Activated gamma-delta T cell treated with anti-CD3 and anti-CD28 coated beads, Interleukin-2, amount 50 U/mL, for 16 hours (primary cell): Measurements from ENCODE around the gene RUVBL1.

Experiments
- DNase-seq: peaks from one replicate; pipeline ENCODE4 v3.0.0-alpha.2; 2020; ENCODE audit warnings: low read depth

The RUVBL1 gene

DNA sequence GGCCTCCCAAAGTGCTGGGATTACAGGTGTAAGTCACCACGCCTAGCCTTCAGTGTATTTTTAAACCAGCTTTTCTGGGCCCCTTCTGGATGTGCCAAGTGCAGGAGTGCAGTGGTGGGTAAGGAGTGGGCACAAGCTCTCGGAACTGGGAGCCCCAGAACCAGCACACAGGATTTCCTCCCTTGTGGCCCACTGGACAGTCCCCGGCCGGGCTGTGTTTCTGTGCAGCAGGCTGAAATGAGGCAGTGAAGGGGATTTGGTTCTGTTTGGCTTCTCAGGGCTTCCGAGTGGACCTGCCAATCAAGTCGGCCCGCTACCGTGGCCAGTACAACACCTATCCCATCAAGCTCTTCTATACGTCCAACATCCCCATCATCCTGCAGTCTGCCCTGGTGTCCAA is 56.9 kb downstream of the RUVBL1 start:
- DNase-seq: no peak

DNA sequence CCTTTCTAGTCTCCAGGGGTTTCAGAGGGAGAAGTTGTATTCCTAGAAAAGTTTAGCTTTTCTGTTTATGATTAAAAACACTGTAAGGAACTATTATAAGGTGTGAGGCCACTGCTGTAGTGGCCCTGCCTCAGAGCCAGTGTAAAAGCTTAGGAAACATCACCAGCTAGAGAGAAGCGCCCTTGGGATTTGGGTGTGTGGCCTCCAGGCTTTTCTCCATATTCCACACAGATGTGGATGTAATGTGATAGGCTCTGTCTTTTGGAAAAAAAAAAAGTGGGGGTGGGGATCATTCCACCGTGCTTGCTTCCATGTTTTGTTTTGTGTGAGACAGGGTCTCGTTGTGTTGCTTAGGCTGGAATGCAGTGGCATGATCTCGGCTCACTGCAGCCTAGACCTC is 57.5 kb downstream of the RUVBL1 start:
- DNase-seq: no peak

DNA sequence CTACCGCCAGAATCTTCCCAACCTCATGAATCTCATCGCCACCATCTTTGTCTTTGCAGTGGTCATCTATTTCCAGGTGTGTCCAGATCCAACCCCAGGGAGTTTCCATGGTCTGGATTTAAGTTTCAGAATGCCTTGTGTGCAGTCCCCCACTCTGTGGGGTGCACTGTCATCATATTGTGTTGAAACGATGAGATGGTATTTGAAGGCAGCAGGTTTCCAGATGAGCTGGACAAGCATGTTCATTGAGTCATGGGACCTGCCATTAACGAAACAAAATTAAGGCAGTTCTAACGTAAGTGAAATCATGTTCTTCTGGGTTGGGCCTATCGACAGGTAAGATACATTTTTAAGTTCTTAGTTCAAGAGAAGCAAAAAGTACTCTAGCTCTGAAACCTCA is 58.6 kb downstream of the RUVBL1 start:
- DNase-seq: no peak

DNA sequence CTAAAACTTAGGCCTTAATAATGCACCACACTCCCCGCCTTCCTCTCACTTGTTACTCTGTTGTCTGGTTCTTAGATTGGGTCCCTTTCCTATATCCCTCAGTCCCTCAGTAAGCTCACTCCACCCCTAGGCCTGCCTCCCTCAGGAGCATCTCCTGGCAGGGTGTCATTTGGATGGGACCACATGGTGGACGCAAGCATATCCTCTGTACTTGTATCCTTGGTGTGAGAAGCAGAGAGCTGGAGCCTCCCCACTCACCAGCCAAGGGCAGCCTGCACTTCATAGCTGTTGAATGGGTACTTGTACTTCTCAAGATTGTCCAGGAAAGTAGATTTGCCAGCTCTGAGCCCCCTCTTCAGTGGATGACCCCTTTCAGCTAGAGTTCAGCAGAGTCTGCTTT is 59.7 kb downstream of the RUVBL1 start:
- DNase-seq: no peak

DNA sequence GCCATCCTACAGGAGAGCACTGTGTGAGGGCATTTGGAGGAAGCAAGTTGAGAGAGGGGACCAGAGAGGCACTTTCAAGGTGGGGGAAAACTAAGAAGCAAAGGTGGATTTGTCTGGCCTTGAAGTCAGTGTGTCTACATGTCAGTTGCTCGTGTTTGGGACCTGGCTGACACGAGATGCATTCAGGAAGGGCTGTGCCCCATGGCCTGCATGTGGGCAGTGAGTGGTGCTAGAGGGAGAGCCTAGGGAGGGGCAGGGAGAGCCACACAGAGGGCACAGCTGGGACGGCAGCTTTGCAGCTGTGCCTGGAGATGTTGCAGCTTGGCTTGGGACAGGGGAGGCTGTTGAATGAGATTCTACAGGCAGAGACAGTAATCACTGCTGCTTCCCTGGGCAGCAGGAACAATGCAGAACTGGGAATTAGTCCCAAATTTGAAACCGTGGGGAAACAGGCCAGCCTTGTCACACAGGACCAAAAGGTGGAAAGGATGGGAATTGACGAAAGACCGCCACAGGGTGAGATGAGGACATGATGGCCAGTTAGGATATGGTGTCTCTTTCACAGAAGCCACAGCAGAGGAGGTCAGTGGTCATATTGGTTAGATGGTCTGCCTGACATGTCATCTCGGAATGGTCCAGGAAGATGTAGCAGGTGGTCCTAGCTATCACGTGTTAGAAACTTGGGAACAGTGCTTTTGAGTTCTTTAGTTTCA is 61.4 kb downstream of the RUVBL1 start:
- DNase-seq: no peak

DNA sequence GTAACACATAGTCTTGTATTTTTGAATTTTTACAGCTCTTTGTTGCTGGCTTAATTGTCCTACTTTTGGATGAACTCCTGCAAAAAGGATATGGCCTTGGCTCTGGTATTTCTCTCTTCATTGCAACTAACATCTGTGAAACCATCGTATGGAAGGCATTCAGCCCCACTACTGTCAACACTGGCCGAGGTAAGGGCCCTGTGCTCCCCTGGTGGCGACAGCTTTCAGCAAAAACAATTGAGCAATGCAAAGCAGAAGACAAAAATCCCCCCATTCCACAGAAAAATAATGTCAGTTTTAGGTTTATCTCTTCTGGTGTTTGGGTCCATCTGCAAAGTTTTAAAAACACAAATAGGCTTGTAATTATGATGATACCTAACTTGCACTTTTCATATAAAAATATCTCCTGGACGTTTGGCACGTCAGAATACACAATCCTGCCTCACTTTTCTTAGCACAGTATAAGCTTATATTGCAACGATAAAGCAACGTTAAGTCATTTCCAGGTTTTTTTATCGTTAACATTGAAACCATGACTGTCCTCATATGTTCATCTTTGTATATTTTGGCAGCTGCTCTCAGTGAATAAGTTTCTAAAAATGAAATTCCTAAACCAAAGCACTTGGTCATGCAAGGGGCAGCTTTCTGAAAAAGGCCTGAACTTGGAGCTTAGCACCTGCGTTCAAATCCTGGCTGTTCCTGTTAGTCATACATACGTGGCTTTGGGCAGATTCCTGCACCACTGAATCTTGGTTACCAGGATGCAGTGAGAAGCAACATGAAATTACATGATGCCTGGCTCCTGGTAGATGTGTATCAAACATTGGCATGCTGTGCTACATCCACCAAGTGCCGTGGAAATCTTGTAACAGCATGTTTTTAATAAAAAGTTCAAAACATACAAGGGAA is 62.9 kb downstream of the RUVBL1 start:
- DNase-seq: no peak

DNA sequence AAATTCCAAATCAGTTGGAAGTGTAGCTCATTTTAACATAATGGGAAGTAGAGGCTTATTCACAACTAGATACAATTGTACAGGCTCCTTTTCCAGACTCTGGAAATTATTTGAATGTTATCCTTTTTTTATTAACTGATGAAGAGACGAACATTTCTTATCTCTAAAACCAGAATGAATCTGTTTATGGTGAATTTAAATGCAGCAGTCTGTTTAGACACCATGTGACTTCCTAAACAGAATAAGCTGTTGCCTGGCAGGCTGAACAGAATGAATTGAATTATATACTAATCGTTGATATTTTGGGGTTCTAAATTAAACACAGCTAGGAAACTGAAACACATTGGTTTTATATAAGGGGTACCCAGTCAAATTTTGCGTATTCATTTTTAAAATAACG is 67.4 kb downstream of the RUVBL1 start:
- DNase-seq: no peak

DNA sequence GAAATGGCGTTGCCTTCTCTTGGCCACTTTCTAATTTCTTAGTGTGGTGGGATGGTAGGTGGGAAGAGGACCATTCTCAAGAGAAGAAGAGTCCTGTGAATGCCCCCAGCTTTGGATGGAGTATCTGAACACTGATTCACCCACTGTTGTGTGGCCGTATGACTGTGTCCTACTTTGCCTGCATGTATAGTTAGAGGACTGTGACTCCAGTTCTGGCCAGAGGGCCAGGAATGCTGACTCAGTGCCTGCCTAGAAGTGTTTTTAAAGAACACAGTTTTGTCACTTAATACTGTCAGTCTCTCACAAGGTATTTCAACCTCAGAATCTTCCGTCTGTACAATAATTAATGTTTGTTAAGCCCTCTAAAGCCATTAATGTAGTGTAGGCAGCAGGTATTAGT is 69.2 kb downstream of the RUVBL1 start:
- no peak for DNase-seq

DNA sequence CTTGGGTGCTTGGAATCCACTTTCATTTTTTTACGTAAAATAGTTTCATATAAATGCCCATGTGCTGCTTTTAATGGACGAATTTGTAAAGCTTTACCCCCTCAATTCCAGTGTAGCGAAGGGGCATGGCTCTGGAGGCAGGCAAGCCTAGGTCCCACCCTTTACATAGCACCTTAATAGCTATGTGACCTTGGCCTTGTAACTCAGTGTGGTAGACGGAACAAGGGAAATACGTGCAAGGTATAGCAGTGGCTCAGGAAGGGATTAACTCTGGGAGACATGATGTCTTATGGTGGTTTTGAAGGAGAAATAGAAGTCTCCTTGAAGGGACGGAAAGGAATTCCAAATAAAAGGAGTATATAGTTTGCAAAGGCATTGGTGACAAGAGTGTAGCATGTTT is 70.0 kb downstream of the RUVBL1 start:
- DNase-seq: no peak

DNA sequence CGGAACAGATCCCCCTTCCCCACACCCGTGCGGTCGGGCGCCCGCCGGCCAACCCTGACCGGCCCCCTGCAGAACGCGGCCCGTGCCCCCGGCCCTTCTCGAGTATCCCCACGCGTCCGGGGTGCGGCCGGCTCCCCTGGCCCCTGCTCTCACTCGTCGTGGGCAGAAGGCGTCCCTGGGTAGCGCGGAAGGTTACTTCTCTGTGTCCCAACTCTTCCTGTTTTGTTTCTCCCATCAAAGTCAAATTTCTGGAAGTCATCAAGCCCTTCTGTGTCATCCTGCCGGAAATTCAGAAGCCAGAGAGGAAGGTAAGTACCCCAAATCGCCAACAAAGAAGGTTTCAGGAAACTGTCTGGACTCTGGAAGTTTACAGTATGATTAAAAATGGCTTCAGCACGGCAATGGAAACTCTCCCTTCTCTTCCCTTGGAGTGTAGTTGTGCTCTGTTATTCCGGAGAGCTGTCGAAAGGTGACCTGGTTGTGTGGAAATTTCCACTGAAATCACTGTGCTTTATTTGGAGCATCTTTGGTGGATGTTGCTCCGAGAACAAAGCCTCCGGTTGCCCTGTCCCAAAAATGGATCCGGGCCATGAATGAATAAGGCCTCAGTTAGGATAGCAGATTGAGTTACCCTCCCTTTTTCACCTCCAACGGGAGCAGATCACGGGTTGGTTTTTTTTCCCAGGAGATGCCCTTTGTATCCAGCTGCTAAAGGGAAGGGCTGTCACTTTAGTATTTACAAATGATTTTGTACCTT is 70.8 kb downstream of the RUVBL1 start:
- no peak for DNase-seq

DNA sequence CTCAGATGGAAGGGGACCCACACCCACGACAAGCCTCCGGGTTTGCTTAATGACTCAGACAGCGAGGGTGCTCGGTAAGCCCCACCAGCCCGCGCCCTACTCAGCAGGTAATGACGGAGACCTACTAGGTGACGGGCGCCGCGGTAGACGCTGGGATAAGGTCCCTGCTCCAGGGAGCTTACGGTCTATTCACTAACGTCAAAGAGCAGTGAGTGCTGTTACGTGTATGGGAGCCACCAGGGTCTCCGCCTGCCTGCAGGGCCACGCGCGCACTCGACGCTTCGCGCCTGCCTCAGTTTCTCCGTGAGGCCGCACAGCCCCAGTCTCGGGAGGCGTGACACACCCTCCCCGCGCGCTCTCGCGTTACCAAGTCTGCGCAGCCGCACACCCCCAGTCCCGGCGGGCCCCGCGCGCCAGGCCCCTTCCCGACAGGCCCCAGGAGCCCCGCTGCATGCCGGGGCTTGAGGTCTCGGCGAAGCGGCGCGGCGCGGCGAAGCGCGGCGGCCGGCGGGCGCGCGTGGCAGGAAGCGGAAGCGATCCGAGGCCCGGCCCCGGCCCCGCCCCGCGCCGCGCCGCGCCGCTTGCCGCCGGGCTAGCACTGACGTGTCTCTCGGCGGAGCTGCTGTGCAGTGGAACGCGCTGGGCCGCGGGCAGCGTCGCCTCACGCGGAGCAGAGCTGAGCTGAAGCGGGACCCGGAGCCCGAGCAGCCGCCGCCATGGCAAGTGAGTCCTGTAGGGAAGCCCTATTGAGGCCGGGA is 71.6 kb downstream of the RUVBL1 start, which contains the start of gene SEC61A1:
Gene SEC61A1, plus strand, starts transcription at position 601 of the 758 bp plus-strand sequence. Its CDS starts 116 bp downstream, at position 717.
- DNase-seq: peak; percentile 90

DNA sequence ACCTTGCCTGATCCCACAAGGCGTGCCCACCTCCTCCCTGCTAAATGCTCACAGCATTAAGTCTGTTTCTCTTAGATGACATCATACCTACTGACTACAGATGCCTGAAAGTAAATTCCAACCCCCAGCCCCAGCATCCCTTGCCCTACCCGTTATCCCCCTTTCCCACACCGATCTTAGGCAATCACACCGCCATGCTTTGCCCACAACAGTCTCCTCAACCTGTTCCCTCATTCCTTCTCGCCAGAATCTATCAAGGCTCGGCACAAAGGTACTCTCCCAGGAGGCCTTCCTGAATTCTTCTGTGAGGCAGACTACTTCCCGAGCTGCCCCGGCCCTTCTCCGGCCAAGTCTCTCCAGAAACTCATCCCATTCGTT is 72.2 kb downstream of the RUVBL1 start:
- no peak for DNase-seq

DNA sequence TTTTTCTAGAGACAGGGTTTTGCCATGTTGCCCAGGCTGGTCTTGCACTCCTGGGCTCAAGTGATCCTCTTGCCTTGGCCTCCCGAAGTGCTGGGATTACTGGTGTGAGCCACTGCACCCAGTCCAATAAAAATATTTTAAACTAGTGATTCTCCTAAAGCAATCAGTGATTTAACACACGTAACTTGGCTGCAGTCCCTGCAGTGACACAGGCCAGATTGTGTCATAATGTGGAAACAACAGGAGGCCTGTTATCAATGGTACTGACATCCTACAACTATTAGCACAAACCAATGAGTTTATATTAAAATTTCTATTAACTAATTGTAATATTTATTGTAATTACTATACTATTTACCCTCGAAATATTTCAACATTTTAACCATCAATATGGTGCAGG is 73.0 kb downstream of the RUVBL1 start:
- DNase-seq: no peak

DNA sequence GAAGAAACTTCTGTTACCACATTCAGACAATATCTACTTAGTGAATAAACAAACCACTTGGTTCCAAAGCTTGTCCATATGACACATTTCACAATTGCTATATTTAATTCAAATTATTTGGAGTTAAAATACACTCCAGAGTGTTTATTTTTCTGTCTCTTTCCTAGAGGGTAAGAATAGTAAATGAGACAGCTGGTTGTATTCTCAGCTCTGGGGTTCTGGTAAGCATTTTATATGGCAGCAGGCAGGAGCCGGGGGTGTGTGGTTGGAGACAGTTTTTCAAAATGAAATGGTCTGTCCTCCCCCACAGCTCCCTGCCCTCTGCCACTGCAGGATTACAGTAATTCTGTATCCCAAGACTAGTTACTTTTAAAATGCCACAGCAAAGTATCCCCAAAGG is 82.3 kb downstream of the RUVBL1 start:
- no peak for DNase-seq

DNA sequence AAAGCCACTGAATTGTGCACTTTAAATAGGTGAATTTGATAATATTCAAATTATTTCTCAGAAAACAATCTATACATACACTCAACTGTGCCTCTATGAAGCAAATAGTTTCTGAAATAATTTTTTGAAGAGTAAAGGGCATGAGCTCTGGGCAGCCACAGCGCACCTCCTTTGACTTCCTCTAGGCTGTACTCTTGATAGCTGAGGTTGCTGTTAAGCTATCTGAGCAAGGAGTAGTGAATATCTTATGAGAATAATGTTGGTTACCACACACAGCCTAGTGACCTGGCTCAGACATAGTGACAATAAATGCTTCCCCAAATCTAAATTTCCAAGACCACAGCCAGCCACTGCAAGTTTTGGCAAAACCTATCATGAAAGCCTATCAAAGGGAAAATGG is 83.0 kb downstream of the RUVBL1 start:
- no peak for DNase-seq

DNA sequence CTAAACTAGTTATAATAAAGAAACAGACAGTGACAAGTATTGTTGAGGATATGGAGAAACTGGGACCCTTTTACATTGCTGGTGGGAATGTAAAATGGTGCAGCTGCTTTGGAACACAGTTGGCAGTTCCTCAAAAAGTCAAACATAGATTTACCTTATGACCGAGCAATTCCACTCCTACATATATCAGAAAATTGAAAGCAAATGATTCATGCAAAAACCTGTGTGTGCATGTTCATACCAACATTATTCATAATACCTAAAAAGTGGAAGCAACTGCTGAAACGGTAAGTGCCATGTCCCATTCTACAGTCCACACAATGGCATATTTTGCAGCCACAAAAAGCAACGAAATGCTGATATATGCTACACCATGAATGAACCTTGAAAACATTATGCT is 83.6 kb downstream of the RUVBL1 start:
- no peak for DNase-seq

DNA sequence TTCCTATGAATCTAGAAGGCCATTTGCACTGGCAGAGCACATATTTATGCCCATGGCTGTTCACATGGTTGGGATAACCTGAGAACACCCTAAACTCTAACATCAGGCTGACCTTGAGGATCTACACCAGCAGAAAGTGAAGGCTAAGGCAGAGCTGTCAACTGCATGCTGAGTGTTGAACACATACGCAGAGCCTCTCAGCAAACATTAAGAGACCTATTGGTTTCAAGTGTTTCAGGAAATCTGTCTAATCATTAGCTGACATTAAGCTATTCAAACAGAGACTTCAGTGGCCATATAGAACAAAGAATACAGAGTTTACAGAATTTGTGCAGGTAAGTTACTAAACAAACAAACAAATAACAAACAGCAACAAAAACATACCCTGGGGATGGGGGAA is 87.5 kb downstream of the RUVBL1 start:
- DNase-seq: no peak

DNA sequence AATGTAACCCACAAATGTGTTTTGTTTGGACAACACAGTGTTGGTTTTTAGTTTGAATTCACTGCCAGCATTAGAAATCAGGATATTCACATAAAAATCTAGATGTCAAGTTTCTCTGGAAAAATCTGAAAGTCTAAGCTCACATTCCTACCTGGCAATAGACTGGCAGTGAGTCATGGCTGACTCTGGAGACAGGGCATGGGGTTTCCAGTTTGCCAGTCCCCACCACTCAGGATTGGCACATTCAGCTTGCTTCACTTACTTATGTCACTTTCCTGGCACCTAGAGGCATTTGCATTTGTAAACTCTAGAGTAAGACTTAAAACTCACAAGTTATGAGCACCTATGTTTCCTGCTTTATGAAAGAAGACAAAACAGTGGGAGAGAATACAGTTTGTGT is 90.5 kb downstream of the RUVBL1 start:
- DNase-seq: no peak
